GM12878 (cell line): ENCODE results near the gene ADGRE2. TPM values are rescaled to one million over a fixed set of nuclear protein-coding genes. Genes with fewer than 3 reads are reported as not detected.

ENCODE experiments used
- BCL11A ChIP-seq: IDR thresholded peaks from 2 replicates; pipeline ENCODE4 v1.6.1; 2011; ENCODE audit warnings: low read depth, low read length
- ESRRA ChIP-seq: IDR thresholded peaks from 2 replicates; pipeline ENCODE4 v1.6.1; 2012; ENCODE audit warnings: mild to moderate bottlenecking, low read length, improper control_type of control experiment
- ETV6 ChIP-seq, 2 experiments: fragments of 450-650 bp in 1 of 2; IDR thresholded peaks in 1 of 2; conservative IDR thresholded peaks in 1 of 2; 2 replicates each; pipeline ENCODE4 v1.6.1; 2014; ENCODE audit warnings: antibody characterized with exemption in 1 of 2, borderline replicate concordance in 1 of 2, low read depth in 1 of 2, mild to moderate bottlenecking in 1 of 2, moderate library complexity in 1 of 2
- FOXM1 ChIP-seq: IDR thresholded peaks from 2 replicates; pipeline ENCODE4 v1.6.1; 2012; ENCODE audit warnings: low read depth, mild to moderate bottlenecking, inconsistent platforms, low read length, moderate library complexity
- HDAC6 ChIP-seq: fragments of 200-600 bp; sonication (generic); IDR thresholded peaks from one replicate; pipeline ENCODE4 v1.8.0; 2017; ENCODE audit warnings: antibody characterized with exemption; ENCODE audit not compliant: unreplicated experiment
- IRF4 ChIP-seq: IDR thresholded peaks from 2 replicates; pipeline ENCODE4 v1.6.1; 2011; ENCODE audit warnings: low read depth, low read length
- JUND ChIP-seq: IDR thresholded peaks from 2 replicates; pipeline ENCODE4 v1.6.1; 2012; ENCODE audit warnings: low read depth, mild to moderate bottlenecking, low read length, improper control_type of control experiment, moderate library complexity
- KLF5 ChIP-seq: fragments of 450-650 bp; IDR thresholded peaks from 2 replicates; pipeline ENCODE4 v1.6.1; 2014; ENCODE audit warnings: mild to moderate bottlenecking; ENCODE audit not compliant: partially characterized antibody
- MTA3 ChIP-seq: IDR thresholded peaks from 2 replicates; pipeline ENCODE4 v1.6.1; 2012; ENCODE audit warnings: low read length, inconsistent platforms, borderline replicate concordance
- NBN ChIP-seq: fragments of 450-650 bp; IDR thresholded peaks from 2 replicates; pipeline ENCODE4 v1.6.1; 2016
- RB1 ChIP-seq: fragments of 450-650 bp; formaldehyde crosslinking; IDR thresholded peaks from 2 replicates; pipeline ENCODE4 v1.6.1; 2017; ENCODE audit warnings: mild to moderate bottlenecking, borderline replicate concordance
- SIX5 ChIP-seq: IDR thresholded peaks from 2 replicates; pipeline ENCODE4 v1.6.1; 2011; ENCODE audit warnings: mild to moderate bottlenecking, low read depth, low read length, moderate library complexity; ENCODE audit not compliant: severe bottlenecking
- SMAD5 ChIP-seq: IDR thresholded peaks from 2 replicates; pipeline ENCODE4 v1.6.1; 2016; ENCODE audit warnings: antibody characterized with exemption, low read depth
- SP1 ChIP-seq: IDR thresholded peaks from one replicate; pipeline ENCODE4 v1.6.1; 2011; ENCODE audit warnings: low read depth, low read length
- SRF ChIP-seq, 2 experiments: IDR thresholded peaks; 2 replicates each; pipeline ENCODE4 v1.6.1; 2011; ENCODE audit warnings: low read depth in 2 of 2, low read length in 2 of 2, mild to moderate bottlenecking in 1 of 2, moderate library complexity in 1 of 2
- STAT1 ChIP-seq: fragments of 450-650 bp; conservative IDR thresholded peaks from 2 replicates; pipeline ENCODE4 v1.6.1; 2014; ENCODE audit warnings: antibody characterized with exemption, mild to moderate bottlenecking
- ZBED1 ChIP-seq: IDR thresholded peaks from 2 replicates; pipeline ENCODE4 v1.6.1; 2016; ENCODE audit warnings: borderline replicate concordance
- ZNF24 ChIP-seq: fragments of 450-650 bp; IDR thresholded peaks from 2 replicates; pipeline ENCODE4 v1.6.1; 2017; ENCODE audit warnings: antibody characterized with exemption, mild to moderate bottlenecking
- ZNF384 ChIP-seq: IDR thresholded peaks from 2 replicates; pipeline ENCODE4 v1.6.1; 2012; ENCODE audit warnings: low read depth, mild to moderate bottlenecking, low read length, improper control_type of control experiment, borderline replicate concordance
- polyA plus RNA-seq, 11 experiments: library from polyadenylated mRNA; depleted of rRNA in 4 of 11; unstranded in 6 of 11; stranded (reverse) in 5 of 11; fragments of >200 nt; fragmentation: Nextera tagmentation in 4 of 11; fragmentation: Illumina TruSeq in 1 of 11; extraction: Ambion mirVana in 4 of 11; extraction: Trizol in 1 of 11; gene quantifications; 1 replicate in 1 of 11; 2 replicates in 10 of 11; pipeline versions ENCODE4 v1.2.1 to v1.2.3, GENCODE V29; 2011 to 2016; ENCODE audit warnings: inconsistent platforms in 2 of 11, missing spikeins in 2 of 11, low read depth in 1 of 11
- total RNA-seq, 4 experiments: library from RNA; depleted of rRNA in 3 of 4; stranded (reverse); fragments of >200 nt in 3 of 4; fragmentation: Illumina TruSeq in 1 of 4; extraction: Trizol in 1 of 4; gene quantifications; 2 replicates each; pipeline versions ENCODE4 v1.2.1 to v1.2.3, GENCODE V29; 2013 to 2021
- TF ChIP-seq, protein P1 (sequence below), 3 experiments: IDR thresholded peaks in 2 of 3; conservative IDR thresholded peaks in 1 of 3; 2 replicates each; pipeline ENCODE4 v1.5.1; 2011; ENCODE audit warnings: low read depth in 3 of 3, low read length in 3 of 3, mild to moderate bottlenecking in 3 of 3, control low read depth in 2 of 3, moderate library complexity in 2 of 3, inconsistent platforms in 1 of 3, mixed read lengths in 1 of 3; ENCODE audit not compliant: control insufficient read depth in 2 of 3, insufficient read depth in 1 of 3; ENCODE audit errors: extremely low read depth in 1 of 3
- TF ChIP-seq, protein P2 (sequence below): fragments of 450-650 bp; IDR thresholded peaks from 2 replicates; pipeline ENCODE4 v1.6.1; 2017; ENCODE audit warnings: low read depth, mild to moderate bottlenecking, moderate library complexity
- TF ChIP-seq, protein P3 (sequence below): IDR thresholded peaks from 2 replicates; pipeline ENCODE4 v1.6.1; 2011; ENCODE audit warnings: low read depth, mild to moderate bottlenecking, low read length, moderate library complexity, borderline replicate concordance; ENCODE audit errors: extremely low read depth
- TF ChIP-seq, protein P4 (sequence below): fragments of 450-650 bp; IDR thresholded peaks from 2 replicates; pipeline ENCODE4 v1.6.1; 2018; ENCODE audit warnings: mild to moderate bottlenecking, low read depth, moderate library complexity; ENCODE audit not compliant: partially characterized antibody

Gene ADGRE2
- total and polyA plus RNA-seq, 10 of the 15 experiments (the other 5 are each of a cell fraction or from before 2014, with no cell fraction given) = 0.15 to 12.7 (median 4.6) TPM

- TF ChIP-seq SP1 (no peak), SIX5 (peak; percentile 32), IRF4 (no peak), ESRRA (no peak), JUND (no peak), RB1 (peak; percentile 46; the same call in 1 of the 2 replicates), FOXM1 (no peak), MTA3 (no peak), ZBED1 (no peak), ZNF384 (no peak), SRF (IDR thresholded peaks at IDR 0.05; ENCODE audit: low read depth in 2 of 2, low read length in 2 of 2) (0 out of 4 replicates have a peak, but pooled peaks of 1 of the 2 experiments have one; percentile 2), SMAD5 (peak; percentile 92), BCL11A (no peak), ETV6 (conservative IDR thresholded peaks at IDR 0.05 in 1 of 2, IDR thresholded peaks at IDR 0.05 in 1 of 2; ENCODE audit: borderline replicate concordance in 1 of 2, low read depth in 1 of 2) (peak in 1 of 2 experiments; percentile 62; a peak in 2 of 4 replicates), NBN (0 out of 2 replicates have a peak, but pooled peaks have one; percentile 31), HDAC6 (no peak), ZNF24 (0 out of 2 replicates have a peak, but pooled peaks have one; percentile 14), KLF5 (no peak), STAT1 (no peak)
- TF ChIP-seq, protein P1, sequence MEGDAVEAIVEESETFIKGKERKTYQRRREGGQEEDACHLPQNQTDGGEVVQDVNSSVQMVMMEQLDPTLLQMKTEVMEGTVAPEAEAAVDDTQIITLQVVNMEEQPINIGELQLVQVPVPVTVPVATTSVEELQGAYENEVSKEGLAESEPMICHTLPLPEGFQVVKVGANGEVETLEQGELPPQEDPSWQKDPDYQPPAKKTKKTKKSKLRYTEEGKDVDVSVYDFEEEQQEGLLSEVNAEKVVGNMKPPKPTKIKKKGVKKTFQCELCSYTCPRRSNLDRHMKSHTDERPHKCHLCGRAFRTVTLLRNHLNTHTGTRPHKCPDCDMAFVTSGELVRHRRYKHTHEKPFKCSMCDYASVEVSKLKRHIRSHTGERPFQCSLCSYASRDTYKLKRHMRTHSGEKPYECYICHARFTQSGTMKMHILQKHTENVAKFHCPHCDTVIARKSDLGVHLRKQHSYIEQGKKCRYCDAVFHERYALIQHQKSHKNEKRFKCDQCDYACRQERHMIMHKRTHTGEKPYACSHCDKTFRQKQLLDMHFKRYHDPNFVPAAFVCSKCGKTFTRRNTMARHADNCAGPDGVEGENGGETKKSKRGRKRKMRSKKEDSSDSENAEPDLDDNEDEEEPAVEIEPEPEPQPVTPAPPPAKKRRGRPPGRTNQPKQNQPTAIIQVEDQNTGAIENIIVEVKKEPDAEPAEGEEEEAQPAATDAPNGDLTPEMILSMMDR (IDR thresholded peaks at IDR 0.05 in 2 of 3, conservative IDR thresholded peaks at IDR 0.05 in 1 of 3; ENCODE audit: control insufficient read depth in 2 of 3, extremely low read depth in 1 of 3, insufficient read depth in 1 of 3, low read depth in 3 of 3, low read length in 3 of 3) = no peak
- TF ChIP-seq, protein P2, sequence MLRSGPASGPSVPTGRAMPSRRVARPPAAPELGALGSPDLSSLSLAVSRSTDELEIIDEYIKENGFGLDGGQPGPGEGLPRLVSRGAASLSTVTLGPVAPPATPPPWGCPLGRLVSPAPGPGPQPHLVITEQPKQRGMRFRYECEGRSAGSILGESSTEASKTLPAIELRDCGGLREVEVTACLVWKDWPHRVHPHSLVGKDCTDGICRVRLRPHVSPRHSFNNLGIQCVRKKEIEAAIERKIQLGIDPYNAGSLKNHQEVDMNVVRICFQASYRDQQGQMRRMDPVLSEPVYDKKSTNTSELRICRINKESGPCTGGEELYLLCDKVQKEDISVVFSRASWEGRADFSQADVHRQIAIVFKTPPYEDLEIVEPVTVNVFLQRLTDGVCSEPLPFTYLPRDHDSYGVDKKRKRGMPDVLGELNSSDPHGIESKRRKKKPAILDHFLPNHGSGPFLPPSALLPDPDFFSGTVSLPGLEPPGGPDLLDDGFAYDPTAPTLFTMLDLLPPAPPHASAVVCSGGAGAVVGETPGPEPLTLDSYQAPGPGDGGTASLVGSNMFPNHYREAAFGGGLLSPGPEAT = no peak
- TF ChIP-seq, protein P3, sequence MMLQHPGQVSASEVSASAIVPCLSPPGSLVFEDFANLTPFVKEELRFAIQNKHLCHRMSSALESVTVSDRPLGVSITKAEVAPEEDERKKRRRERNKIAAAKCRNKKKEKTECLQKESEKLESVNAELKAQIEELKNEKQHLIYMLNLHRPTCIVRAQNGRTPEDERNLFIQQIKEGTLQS = no peak
- TF ChIP-seq, protein P4, sequence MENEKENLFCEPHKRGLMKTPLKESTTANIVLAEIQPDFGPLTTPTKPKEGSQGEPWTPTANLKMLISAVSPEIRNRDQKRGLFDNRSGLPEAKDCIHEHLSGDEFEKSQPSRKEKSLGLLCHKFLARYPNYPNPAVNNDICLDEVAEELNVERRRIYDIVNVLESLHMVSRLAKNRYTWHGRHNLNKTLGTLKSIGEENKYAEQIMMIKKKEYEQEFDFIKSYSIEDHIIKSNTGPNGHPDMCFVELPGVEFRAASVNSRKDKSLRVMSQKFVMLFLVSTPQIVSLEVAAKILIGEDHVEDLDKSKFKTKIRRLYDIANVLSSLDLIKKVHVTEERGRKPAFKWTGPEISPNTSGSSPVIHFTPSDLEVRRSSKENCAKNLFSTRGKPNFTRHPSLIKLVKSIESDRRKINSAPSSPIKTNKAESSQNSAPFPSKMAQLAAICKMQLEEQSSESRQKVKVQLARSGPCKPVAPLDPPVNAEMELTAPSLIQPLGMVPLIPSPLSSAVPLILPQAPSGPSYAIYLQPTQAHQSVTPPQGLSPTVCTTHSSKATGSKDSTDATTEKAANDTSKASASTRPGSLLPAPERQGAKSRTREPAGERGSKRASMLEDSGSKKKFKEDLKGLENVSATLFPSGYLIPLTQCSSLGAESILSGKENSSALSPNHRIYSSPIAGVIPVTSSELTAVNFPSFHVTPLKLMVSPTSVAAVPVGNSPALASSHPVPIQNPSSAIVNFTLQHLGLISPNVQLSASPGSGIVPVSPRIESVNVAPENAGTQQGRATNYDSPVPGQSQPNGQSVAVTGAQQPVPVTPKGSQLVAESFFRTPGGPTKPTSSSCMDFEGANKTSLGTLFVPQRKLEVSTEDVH = peak; percentile 29
Measured at GRCh38 chr19:14689598-14690503, 88.5 kb downstream of the ADGRE2 start, which contains the start of gene ZNF333 (continued).
